NCI-H69 (cell line): ENCODE data around the gene ZNF497.
"Not testable (repeated sequence)": the region's sequence is repeated elsewhere in the genome, so short reads cannot be mapped to it uniquely, and the experiment has no call there.

Experiments
- DNase-seq: peaks from one replicate; lab custom pipeline; 2025; lab: John Stamatoyannopoulos, UW

ZNF497 gene

GRCh38 chr19:58310685-58311084, 51.9 kb downstream of the ZNF497 start:
- DNase-seq: not testable (repeated sequence)

GRCh38 chr19:58307736-58308135, 54.8 kb downstream of the ZNF497 start:
- DNase-seq: no peak

GRCh38 chr19:58305932-58306323, 56.6 kb downstream of the ZNF497 start:
- no peak for DNase-seq

GRCh38 chr19:58305065-58305931, 57.3 kb downstream of the ZNF497 start, which contains the start of gene ERVK3-1:
Gene ERVK3-1, plus strand, starts transcription at chr19:58305377. Its CDS starts 6,792 bp downstream, at chr19:58312169.
- peak; percentile 94 for DNase-seq

- DNase-seq: no peak
Measured at GRCh38 chr19:58304748-58305064, 57.8 kb downstream of the ZNF497 start.
